Common myeloid progenitor, CD34-positive (primary cell): ENCODE data around the gene PPP1R1B.

ENCODE experiments used
- CTCF ChIA-PET: fragments of 350-600 bp; sonication (Branson Sonifier 250); formaldehyde crosslinking; loops from one replicate; lab custom pipeline; 2021; ENCODE audit warnings: antibody characterized with exemption; lab: Charles Lee
- POLR2A ChIA-PET: fragments of 350-600 bp; sonication (Branson Sonifier 250); formaldehyde crosslinking; loops from one replicate; lab custom pipeline; 2021; ENCODE audit warnings: antibody characterized with exemption; lab: Charles Lee
- DNase-seq, 3 donors: peaks; one replicate each; pipeline versions ENCODE4 v3.0.0 to v3.0.0-alpha.2; 2013
- H3K27ac ChIP-seq, 2 experiments: 1 replicate in 1 of 2; 2 replicates in 1 of 2; pipeline ENCODE4 v1.7.0; 2013; ENCODE audit warnings: inconsistent platforms in 2 of 2, low read length in 2 of 2, mild to moderate bottlenecking in 2 of 2, low read depth in 1 of 2, moderate library complexity in 1 of 2; ENCODE audit not compliant: severe bottlenecking in 2 of 2, insufficient read depth in 1 of 2, poor library complexity in 1 of 2
- H3K27me3 ChIP-seq, 5 experiments: replicated peaks in 2 of 5; 1 replicate in 3 of 5; 2 replicates in 2 of 5; pipeline versions ENCODE4 v1.6.1 to v1.7.0; 2013; ENCODE audit warnings: low read length in 4 of 5, mild to moderate bottlenecking in 2 of 5, moderate library complexity in 2 of 5, inconsistent platforms in 1 of 5; ENCODE audit not compliant: insufficient read depth in 5 of 5, control insufficient read depth in 4 of 5
- H3K36me3 ChIP-seq, 4 experiments: 1 replicate in 2 of 4; 2 replicates in 2 of 4; pipeline versions ENCODE4 v1.6.1 to v1.7.0; 2013; ENCODE audit warnings: low read length in 3 of 4, control low read depth in 1 of 4, mild to moderate bottlenecking in 1 of 4; ENCODE audit not compliant: control insufficient read depth in 4 of 4, insufficient read depth in 4 of 4
- H3K4me1 ChIP-seq, 4 experiments: 1 replicate in 3 of 4; 2 replicates in 1 of 4; pipeline versions ENCODE4 v1.6.1 to v1.7.1; 2013; ENCODE audit warnings: low read length in 3 of 4, mild to moderate bottlenecking in 3 of 4, control low read depth in 1 of 4, inconsistent platforms in 1 of 4, moderate library complexity in 1 of 4; ENCODE audit not compliant: control insufficient read depth in 4 of 4, insufficient read depth in 4 of 4; ENCODE audit errors: control extremely low read depth in 1 of 4
- H3K4me3 ChIP-seq, 7 experiments: 1 replicate in 4 of 7; 2 replicates in 3 of 7; pipeline versions ENCODE4 v1.5.1 to v1.7.0; 2013; ENCODE audit warnings: mild to moderate bottlenecking in 7 of 7, low read length in 6 of 7, moderate library complexity in 6 of 7, inconsistent platforms in 2 of 7, low read depth in 2 of 7, control low read depth in 1 of 7; ENCODE audit not compliant: insufficient read depth in 4 of 7, control insufficient read depth in 1 of 7; ENCODE audit errors: extremely low read depth in 1 of 7
- H3K9me3 ChIP-seq, 5 experiments: 1 replicate in 4 of 5; 2 replicates in 1 of 5; pipeline versions ENCODE4 v1.6.1 to v1.7.1; 2013; ENCODE audit warnings: low read length in 4 of 5, mild to moderate bottlenecking in 2 of 5, inconsistent platforms in 1 of 5, low read depth in 1 of 5, moderate library complexity in 1 of 5; ENCODE audit not compliant: control insufficient read depth in 4 of 5, insufficient read depth in 2 of 5; ENCODE audit errors: control extremely low read depth in 1 of 5
- WGBS: methylation state at CpG from one replicate; pipeline ENCODE4 v1.1.5; 2013; ENCODE audit not compliant: insufficient coverage; 5-methylcytosine and 5-hydroxymethylcytosine counted together

The PPP1R1B gene

DNA sequence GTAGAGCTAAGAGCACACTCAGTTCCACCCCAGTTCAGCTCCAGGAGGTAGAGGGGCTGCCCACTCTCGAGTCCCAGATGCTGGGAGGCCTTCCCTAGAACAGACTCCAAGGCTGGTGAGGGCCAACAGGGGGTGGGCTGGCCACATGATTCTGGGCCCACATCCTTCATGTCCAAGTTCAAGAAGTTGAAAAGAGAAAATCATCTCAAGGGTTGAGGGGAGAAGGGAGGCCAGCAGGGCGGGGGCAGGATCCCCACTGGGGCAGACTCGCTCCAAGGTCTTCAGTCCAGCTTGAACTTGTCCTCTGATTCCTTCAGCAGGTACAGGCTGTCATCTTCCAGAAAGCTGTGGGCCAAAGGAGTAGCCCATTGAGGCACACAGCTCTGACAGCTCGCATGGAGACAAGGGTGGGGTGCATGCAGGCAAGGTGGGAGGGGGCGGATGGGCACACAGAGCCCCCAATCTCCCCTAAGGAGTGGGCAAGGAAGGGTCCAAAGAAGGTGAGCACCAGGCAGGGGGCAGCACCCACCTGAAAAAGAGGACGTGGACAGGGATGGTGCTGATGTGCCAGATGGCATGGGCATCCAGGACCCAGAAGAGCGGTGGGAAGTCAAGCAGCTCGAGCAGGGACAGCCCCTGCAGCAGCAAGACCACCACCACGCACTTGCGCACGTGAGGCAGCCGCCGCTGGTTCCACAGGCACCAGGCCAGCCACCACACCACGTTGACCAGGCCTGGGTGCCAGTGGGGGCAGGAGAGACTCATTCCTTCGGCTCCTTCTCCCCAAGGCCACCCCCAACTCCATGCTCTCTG lies 46.0 kb downstream of the PPP1R1B start:
- WGBS, result 92% methylated on average over 14 of the region's 15 CpGs
- Histone ChIP-seq H3K27ac (no peak overlapping the region), H3K36me3 (no peaks in the 10 kb centered on the region), H3K4me1 (peaks cover 4 to 42% (median 31%) of the 10 kb centered on the region in 4 experiments), H3K27me3 (peaks cover 0 to 22% (median 6%) of the 10 kb centered on the region in 5 experiments), H3K4me3 (no peak overlapping the region), H3K9me3 (no peaks in the 10 kb centered on the region)
- ChIA-PET POLR2A (interaction anchor here (1.1 kb wide), 1 partner anchor 49 kb away, joined by 3 read pairs; no protein-coding TSS in a partner anchor), CTCF (interaction anchor here (0.6 to 22.5 kb wide), 15 partner anchors 12 to 596 kb away, joined by 3 to 445 read pairs (median 3); partner anchors contain the start of genes PGAP3 and PPP1R1B)
- no peak for DNase-seq

- ChIA-PET CTCF (interaction anchor here (0.6 to 22.5 kb wide), 8 partner anchors 8 to 595 kb away, joined by 3 to 445 read pairs (median 6); partner anchors contain the start of genes PGAP3 and PPP1R1B), POLR2A (interaction anchor here (0.6 to 1.1 kb wide), 2 partner anchors 50 to 57 kb away, joined by 3 to 4 read pairs; no protein-coding TSS in a partner anchor)
- no peak for DNase-seq
- Histone ChIP-seq H3K4me1 (peaks cover 4 to 44% (median 29%) of the 10 kb centered on the region in 4 experiments), H3K27me3 (peaks cover 0 to 21% (median 6%) of the 10 kb centered on the region in 5 experiments), H3K27ac (no peak overlapping the region), H3K4me3 (no peak overlapping the region), H3K36me3 (no peaks in the 10 kb centered on the region), H3K9me3 (no peaks in the 10 kb centered on the region)
- 81% methylated on average over 11 of the region's 13 CpGs for WGBS
Observed at GRCh38 chr17:39673335-39674081, 46.8 kb downstream of the PPP1R1B start.

- no peak for DNase-seq
- POLR2A ChIA-PET, result no interaction called here
- WGBS, result 95% methylated on average over 4 of the region's 5 CpGs
- H3K4me1 ChIP-seq, result peaks cover 8 to 46% (median 30%) of the 10 kb centered on the region in 4 experiments
- no peaks in the 10 kb centered on the region for H3K9me3 ChIP-seq
- CTCF ChIA-PET, result interaction anchor here (2.0 to 22.5 kb wide), 4 partner anchors 11 to 48 kb away, joined by 9 to 445 read pairs (median 82); partner anchors contain the start of genes PGAP3 and PPP1R1B
- no peak overlapping the region for H3K4me3 ChIP-seq
- H3K27ac ChIP-seq, result no peak overlapping the region
- H3K36me3 ChIP-seq, result no peaks in the 10 kb centered on the region
- peaks cover 0 to 18% (median 6%) of the 10 kb centered on the region in 5 experiments for H3K27me3 ChIP-seq
Observed at GRCh38 chr17:39674179-39674578, 47.4 kb downstream of the PPP1R1B start.

GRCh38 chr17:39674702-39675389 lies 48.1 kb downstream of the PPP1R1B start:
- no peaks in the 10 kb centered on the region for H3K36me3 ChIP-seq
- H3K4me3 ChIP-seq, result no peak overlapping the region
- H3K4me1 ChIP-seq, result peaks cover 9 to 53% (median 37%) of the 10 kb centered on the region in 4 experiments
- 64% methylated on average over 6 of the region's 11 CpGs for WGBS
- ChIA-PET CTCF (interaction anchor here (1.2 to 22.5 kb wide), 4 partner anchors 9 to 55 kb away, joined by 5 to 445 read pairs (median 91); partner anchors contain the start of genes MIEN1, PPP1R1B and TCAP), POLR2A (no interaction called here)
- H3K9me3 ChIP-seq, result no peaks in the 10 kb centered on the region
- no peak for DNase-seq
- peaks cover 0 to 14% (median 4%) of the 10 kb centered on the region in 5 experiments for H3K27me3 ChIP-seq
- no peak overlapping the region for H3K27ac ChIP-seq

GRCh38 chr17:39675390-39676082 lies 48.8 kb downstream of the PPP1R1B start:
- no peak overlapping the region for H3K4me3 ChIP-seq
- peaks cover 9 to 60% (median 44%) of the 10 kb centered on the region in 4 experiments for H3K4me1 ChIP-seq
- WGBS, result 87% methylated on average over 9 of the region's 10 CpGs
- DNase-seq, result no peak
- CTCF ChIA-PET, result interaction anchor here (1.2 to 22.5 kb wide), 4 partner anchors 10 to 54 kb away, joined by 5 to 445 read pairs (median 91); partner anchors contain the start of genes MIEN1, PPP1R1B and TCAP
- H3K36me3 ChIP-seq, result no peaks in the 10 kb centered on the region
- peaks cover 0 to 8% (median 4%) of the 10 kb centered on the region in 5 experiments for H3K27me3 ChIP-seq
- POLR2A ChIA-PET, result interaction anchor here (0.8 kb wide), 1 partner anchor 25 kb away, joined by 3 read pairs; no protein-coding TSS in a partner anchor
- H3K27ac ChIP-seq, result no peak overlapping the region
- no peaks in the 10 kb centered on the region for H3K9me3 ChIP-seq
